H1 (cell line): ENCODE data around the gene NEURL2. TPM values are rescaled to one million over a fixed set of nuclear protein-coding genes. Genes with fewer than 3 reads are reported as not detected.

Source experiments
- ATF3 ChIP-seq: IDR thresholded peaks from 2 replicates; pipeline ENCODE4 v1.6.1; 2011; ENCODE audit warnings: low read depth, mild to moderate bottlenecking, low read length; ENCODE audit not compliant: insufficient read depth
- CBX5 ChIP-seq: fragments of 300-800, 300-1000 bp; sonication (generic); IDR thresholded peaks from 2 replicates; pipeline ENCODE4 v1.7.1; 2016; ENCODE audit warnings: antibody characterized with exemption, low read length, low read depth
- CEBPB ChIP-seq: IDR thresholded peaks from 2 replicates; pipeline ENCODE4 v1.6.1; 2012; ENCODE audit warnings: low read depth, low read length
- JUN ChIP-seq: IDR thresholded peaks from 2 replicates; pipeline ENCODE4 v1.6.1; 2011; ENCODE audit warnings: low read depth, mild to moderate bottlenecking, improper control_type of control experiment, low read length
- MAX ChIP-seq: IDR thresholded peaks from 2 replicates; pipeline ENCODE4 v1.6.1; 2012; ENCODE audit warnings: inconsistent platforms
- SAP30 ChIP-seq: fragments of 300-600 bp; sonication (generic); IDR thresholded peaks from 2 replicates; pipeline ENCODE4 v1.7.1; 2012; ENCODE audit warnings: low read length, moderate library complexity, mild to moderate bottlenecking, inconsistent platforms; ENCODE audit not compliant: insufficient read depth, insufficient replicate concordance
- SP1 ChIP-seq: IDR thresholded peaks from 2 replicates; pipeline ENCODE4 v1.6.1; 2011; ENCODE audit warnings: low read depth, low read length
- SRF ChIP-seq: IDR thresholded peaks from 2 replicates; pipeline ENCODE4 v1.6.1; 2011; ENCODE audit warnings: mild to moderate bottlenecking, low read depth, low read length, moderate library complexity
- polyA plus RNA-seq, 7 experiments: library from polyadenylated mRNA; depleted of rRNA in 3 of 7; stranded (reverse) in 5 of 7; unstranded in 2 of 7; fragments of >200 nt in 5 of 7; fragments of 200-250 nt in 2 of 7; gene quantifications; 1 replicate in 5 of 7; 2 replicates in 1 of 7; 4 replicates in 1 of 7; pipeline versions ENCODE4 v1.2.1 to v1.2.3, GENCODE V29; 2011 to 2013; ENCODE audit warnings: missing spikeins in 2 of 7, mixed read lengths in 2 of 7
- total RNA-seq: library from RNA; stranded (reverse); fragmentation: NEBNext Ultra II Directional; extraction: Animal tissue kit (Norgen Biotek cat#: 25700); gene quantifications from 2 replicates; pipeline ENCODE4 v1.2.1, GENCODE V29; 2021
- TF ChIP-seq, protein P1 (sequence below): IDR thresholded peaks from 2 replicates; pipeline ENCODE4 v1.6.1; 2012; ENCODE audit warnings: low read length, inconsistent platforms

Gene NEURL2
- total and polyA plus RNA-seq, 2 of the 8 experiments (the other 6 are each of a cell fraction or from before 2014, with no cell fraction given): 6.9 TPM

GRCh38 chr20:45852326-45852725, 38.7 kb downstream of the NEURL2 start (continued):
- TF ChIP-seq MAX (no peak), CEBPB (no peak), SRF (no peak), ATF3 (no peak), CBX5 (no peak), JUN (no peak), SP1 (no peak), SAP30 (no peak)
- TF ChIP-seq, protein P1, sequence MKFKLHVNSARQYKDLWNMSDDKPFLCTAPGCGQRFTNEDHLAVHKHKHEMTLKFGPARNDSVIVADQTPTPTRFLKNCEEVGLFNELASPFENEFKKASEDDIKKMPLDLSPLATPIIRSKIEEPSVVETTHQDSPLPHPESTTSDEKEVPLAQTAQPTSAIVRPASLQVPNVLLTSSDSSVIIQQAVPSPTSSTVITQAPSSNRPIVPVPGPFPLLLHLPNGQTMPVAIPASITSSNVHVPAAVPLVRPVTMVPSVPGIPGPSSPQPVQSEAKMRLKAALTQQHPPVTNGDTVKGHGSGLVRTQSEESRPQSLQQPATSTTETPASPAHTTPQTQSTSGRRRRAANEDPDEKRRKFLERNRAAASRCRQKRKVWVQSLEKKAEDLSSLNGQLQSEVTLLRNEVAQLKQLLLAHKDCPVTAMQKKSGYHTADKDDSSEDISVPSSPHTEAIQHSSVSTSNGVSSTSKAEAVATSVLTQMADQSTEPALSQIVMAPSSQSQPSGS: no peak
